Upper lobe of left lung (tissue), 4 donors: ENCODE results near the gene CDX2.

ENCODE experiments used
- CTCF ChIP-seq, 6 experiments: fragments of 450-650 bp in 4 of 6; fragments of 200-600 bp in 2 of 6; sonication (generic) in 2 of 6; IDR thresholded peaks; one replicate each; pipeline ENCODE4 v1.5.1; 2016 to 2019; ENCODE audit warnings: antibody characterized with exemption in 6 of 6
- POLR2A ChIP-seq, 4 donors: fragments of 450-650 bp; IDR thresholded peaks; one replicate each; pipeline ENCODE4 v1.5.1; 2016 to 2017; ENCODE audit warnings: antibody characterized with exemption in 4 of 4, mild to moderate bottlenecking in 2 of 4
- POLR2AphosphoS5 ChIP-seq, 2 donors: sonication (generic); formaldehyde crosslinking; IDR thresholded peaks; one replicate each; pipeline ENCODE4 v1.5.1; 2017; ENCODE audit warnings: antibody characterized with exemption in 2 of 2

DNA sequence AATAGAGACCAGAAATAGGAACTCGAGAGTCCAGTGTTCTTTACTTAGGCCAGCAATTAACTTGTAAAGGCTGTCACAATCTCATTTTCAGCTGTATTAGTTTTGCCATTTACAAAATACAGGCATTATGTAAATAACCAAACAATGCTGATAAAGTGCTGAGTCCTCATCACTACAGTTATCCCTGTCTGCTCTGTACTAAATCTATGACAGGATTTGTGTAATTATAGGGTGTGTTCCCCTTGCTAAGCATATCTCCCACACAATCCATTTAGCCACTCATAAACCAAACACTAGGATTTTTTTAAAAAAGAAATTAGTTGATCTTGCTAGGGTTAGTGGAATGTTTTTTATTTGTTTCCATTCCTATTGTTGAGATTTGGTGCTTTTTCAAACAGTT lies 26.1 kb downstream of the CDX2 start:
- TF ChIP-seq POLR2A (IDR thresholded peaks at IDR 0.05): no peak
- TF ChIP-seq CTCF (IDR thresholded peaks at IDR 0.05): no peak
- no peak for TF ChIP-seq POLR2AphosphoS5 (IDR thresholded peaks at IDR 0.05)
